Measurements from ENCODE around the gene MRPL12. TPM values are rescaled to one million over a fixed set of nuclear protein-coding genes. Genes with fewer than 3 reads are reported as not detected.
A peak's percentile ranks its signal among the peaks of the same experiment; 100 is the strongest.
"Not testable (repeated sequence)": the region's sequence is repeated elsewhere in the genome, so short reads cannot be mapped to it uniquely, and the experiment has no call there.

MRPL12 gene
- total RNA-seq, 1 donor from 2014 or later, result 38.7 TPM

GRCh38 chr17:81735264-81736102 lies 32.3 kb downstream of the MRPL12 start:
- Mint-ChIP-seq H3K27ac (ENCODE audit: unreplicated experiment) (no peak overlapping the region), H3K36me3 (ENCODE audit: low read depth) (no peaks in the 10 kb centered on the region), H3K27me3 (ENCODE audit: low read depth) (peaks cover 3% of the 10 kb centered on the region), H3K4me1 (ENCODE audit: low read depth) (peaks cover 15% of the 10 kb centered on the region), H3K9me3 (ENCODE audit: low read depth) (no peaks in the 10 kb centered on the region), H3K4me3 (ENCODE audit: unreplicated experiment) (no peak overlapping the region)
- no peak for DNase-seq (ENCODE audit: low spot score)
- TF ChIP-seq CTCF (IDR thresholded peaks at IDR 0.05), result no peak

- Mint-ChIP-seq H3K4me3 (ENCODE audit: unreplicated experiment) (no peak overlapping the region), H3K27ac (ENCODE audit: unreplicated experiment) (no peak overlapping the region), H3K4me1 (ENCODE audit: low read depth) (peaks cover 4% of the 10 kb centered on the region), H3K36me3 (ENCODE audit: low read depth) (no peaks in the 10 kb centered on the region), H3K9me3 (ENCODE audit: low read depth) (no peaks in the 10 kb centered on the region), H3K27me3 (ENCODE audit: low read depth) (peaks cover 3% of the 10 kb centered on the region)
- no peak for TF ChIP-seq CTCF (IDR thresholded peaks at IDR 0.05)
- no peak for DNase-seq (ENCODE audit: low spot score)
Observed at GRCh38 chr17:81737947-81738800, 35.0 kb downstream of the MRPL12 start.

GRCh38 chr17:81738801-81739393 lies 35.7 kb downstream of the MRPL12 start:
- H3K9me3 Mint-ChIP-seq (ENCODE audit: low read depth), result no peaks in the 10 kb centered on the region
- peak; percentile 87 for DNase-seq (ENCODE audit: low spot score)
- peaks cover 4% of the 10 kb centered on the region for H3K4me1 Mint-ChIP-seq (ENCODE audit: low read depth)
- peaks cover 3% of the 10 kb centered on the region for H3K27me3 Mint-ChIP-seq (ENCODE audit: low read depth)
- no peak for TF ChIP-seq CTCF (IDR thresholded peaks at IDR 0.05)
- H3K4me3 Mint-ChIP-seq (ENCODE audit: unreplicated experiment), result no peak overlapping the region
- H3K27ac Mint-ChIP-seq (ENCODE audit: unreplicated experiment), result no peak overlapping the region
- no peaks in the 10 kb centered on the region for H3K36me3 Mint-ChIP-seq (ENCODE audit: low read depth)

- not testable (repeated sequence) for H3K36me3 Mint-ChIP-seq (ENCODE audit: low read depth); H3K4me1 Mint-ChIP-seq (ENCODE audit: low read depth); DNase-seq (ENCODE audit: low spot score); H3K9me3 Mint-ChIP-seq (ENCODE audit: low read depth); H3K27ac Mint-ChIP-seq (ENCODE audit: unreplicated experiment); H3K27me3 Mint-ChIP-seq (ENCODE audit: low read depth); H3K4me3 Mint-ChIP-seq (ENCODE audit: unreplicated experiment)
Observed at GRCh38 chr17:81739593-81739992, 36.4 kb downstream of the MRPL12 start.

- Mint-ChIP-seq H3K27me3 (ENCODE audit: low read depth) (peaks cover 3% of the 10 kb centered on the region), H3K9me3 (ENCODE audit: low read depth) (no peaks in the 10 kb centered on the region), H3K4me3 (ENCODE audit: unreplicated experiment) (no peak overlapping the region), H3K4me1 (ENCODE audit: low read depth) (peaks cover 4% of the 10 kb centered on the region), H3K36me3 (ENCODE audit: low read depth) (no peaks in the 10 kb centered on the region), H3K27ac (ENCODE audit: unreplicated experiment) (no peak overlapping the region)
- peak; percentile 89 for DNase-seq (ENCODE audit: low spot score)
- no peak for TF ChIP-seq CTCF (IDR thresholded peaks at IDR 0.05)
Observed at GRCh38 chr17:81740395-81740961, 37.3 kb downstream of the MRPL12 start.
